K562 (cell line): Measurements from ENCODE around the gene MRPL16. TPM values are rescaled to one million over a fixed set of nuclear protein-coding genes. Genes with fewer than 3 reads are reported as not detected.

ENCODE experiments used
- ATAC-seq: fragments of 200-7000 bp; cut with Tn5 transposase; 3 replicates; pipeline ENCODE4 v1.9.1; 2020; ENCODE audit warnings: moderate library complexity
- BruUV-seq: library from RNA; stranded (reverse); fragments of 400-500 nt; replicated peaks from 2 replicates; lab custom pipeline; 2021; lab: Mats Ljungman, UMichigan
- CTCF ChIA-PET: fragments of 300-600 bp; formaldehyde crosslinking; extraction: SDS; loops from one replicate; lab custom pipeline; 2021; ENCODE audit warnings: low intra/inter-chr PET ratio; lab: Yijun Ruan, JAX
- POLR2A ChIA-PET: fragments of 300-600, 350-650 bp; sonication (Branson Sonifier 250); formaldehyde crosslinking; extraction: SDS; loops from one replicate; lab custom pipeline; 2021; ENCODE audit warnings: antibody characterized with exemption, inconsistent platforms; lab: Yijun Ruan, JAX
- DNase-seq, 4 experiments: peaks; one replicate each; pipeline versions ENCODE4 v3.0.0 to v3.0.0-alpha.2; 2011 to 2018; ENCODE audit warnings: low spot score in 3 of 4, mixed read lengths in 3 of 4; ENCODE audit errors: extremely low read depth in 1 of 4
- FAIRE-seq: peaks from 2 replicates; lab custom pipeline; 2011; peaks lifted over from hg19 to GRCh38; lab: Jason Lieb, UNC
- H2AFZ ChIP-seq: 2 replicates; pipeline ENCODE4 v1.6.0; 2011; ENCODE audit warnings: low read depth, low read length, control low read depth, inconsistent platforms
- H3K27ac ChIP-seq: fragments of 200-600 bp; 3 replicates; pipeline ENCODE4 v1.8.0; 2011; ENCODE audit warnings: low read depth, mild to moderate bottlenecking, control low read depth, inconsistent platforms, low read length, moderate library complexity, mixed read lengths; ENCODE audit errors: extremely low read depth
- H3K27me3 ChIP-seq, 2 experiments: fragments of 300-600 bp in 1 of 2; 2 replicates in 1 of 2; 3 replicates in 1 of 2; pipeline versions ENCODE4 v1.6.0 to v1.8.0; 2011; ENCODE audit warnings: inconsistent platforms in 2 of 2, low read length in 2 of 2, mild to moderate bottlenecking in 1 of 2, mixed read lengths in 1 of 2, moderate library complexity in 1 of 2; ENCODE audit not compliant: control insufficient read depth in 2 of 2, insufficient read depth in 2 of 2
- H3K36me3 ChIP-seq: fragments of 300-600 bp; 3 replicates; pipeline ENCODE4 v1.8.0; 2011; ENCODE audit warnings: mild to moderate bottlenecking, low read length, inconsistent platforms; ENCODE audit not compliant: control insufficient read depth, insufficient read depth
- H3K4me1 ChIP-seq, 2 experiments: fragments of 200-600 bp in 1 of 2; replicated peaks in 1 of 2; 2 replicates in 1 of 2; 3 replicates in 1 of 2; pipeline versions ENCODE4 v1.5.1 to v1.8.0; 2011; ENCODE audit warnings: inconsistent platforms in 2 of 2, low read length in 2 of 2, mild to moderate bottlenecking in 1 of 2, mixed read lengths in 1 of 2, moderate library complexity in 1 of 2; ENCODE audit not compliant: control insufficient read depth in 2 of 2, insufficient read depth in 2 of 2
- H3K4me2 ChIP-seq: 2 replicates; pipeline ENCODE4 v1.6.1; 2011; ENCODE audit warnings: low read length, control low read depth, inconsistent platforms, mixed read lengths; ENCODE audit not compliant: insufficient read depth
- H3K4me3 ChIP-seq: fragments of 200-600 bp; sonication (generic), shearing (Covaris generic); 2 replicates; pipeline ENCODE4 v1.5.1; 2016; ENCODE audit warnings: control low read depth, inconsistent platforms
- H3K79me2 ChIP-seq: fragments of 200-600 bp; 3 replicates; pipeline ENCODE4 v1.8.0; 2011; ENCODE audit warnings: low read length, inconsistent platforms; ENCODE audit not compliant: control insufficient read depth, insufficient read depth
- H3K9ac ChIP-seq, 2 experiments: 2 replicates each; pipeline versions ENCODE4 v1.6.0 to v1.6.1; 2011; ENCODE audit warnings: low read depth in 2 of 2, low read length in 2 of 2, control low read depth in 1 of 2, inconsistent platforms in 1 of 2, mild to moderate bottlenecking in 1 of 2, mixed read lengths in 1 of 2; ENCODE audit not compliant: insufficient read depth in 1 of 2
- H3K9me1 ChIP-seq: one replicate; pipeline ENCODE4 v1.6.0; 2011; ENCODE audit warnings: inconsistent platforms, mild to moderate bottlenecking, low read length, moderate library complexity; ENCODE audit not compliant: control insufficient read depth, insufficient read depth
- H3K9me3 ChIP-seq: replicated peaks from 2 replicates; pipeline ENCODE4 v1.5.1; 2011; ENCODE audit warnings: low read depth, low read length, inconsistent platforms; ENCODE audit not compliant: control insufficient read depth, insufficient read depth
- H4K20me1 ChIP-seq: replicated peaks from 2 replicates; pipeline ENCODE4 v1.6.1; 2011; ENCODE audit warnings: low read length, inconsistent platforms, mixed read lengths; ENCODE audit not compliant: control insufficient read depth, insufficient read depth
- EGR1 ChIP-seq: fragments of 450-650 bp; conservative IDR thresholded peaks from 2 replicates; pipeline ENCODE4 v1.6.1; 2017; ENCODE audit warnings: mild to moderate bottlenecking
- FOXK2 ChIP-seq, 2 experiments: fragments of 450-650 bp; IDR thresholded peaks in 1 of 2; conservative IDR thresholded peaks in 1 of 2; 2 replicates each; pipeline ENCODE4 v1.6.1; 2016; ENCODE audit warnings: low read depth in 2 of 2, mild to moderate bottlenecking in 1 of 2
- FOXO4 ChIP-seq: fragments of 450-650 bp; formaldehyde crosslinking; IDR thresholded peaks from 2 replicates; pipeline ENCODE4 v1.4.0; 2020; ENCODE audit warnings: mild to moderate bottlenecking, moderate library complexity
- FOXP4 ChIP-seq: sonication (generic); formaldehyde crosslinking; IDR thresholded peaks from 2 replicates; pipeline ENCODE4 v1.8.0; 2022; ENCODE audit warnings: mild to moderate bottlenecking, missing genetic modification reagents, borderline replicate concordance
- L3MBTL2 ChIP-seq: fragments of 450-650 bp; IDR thresholded peaks from 2 replicates; pipeline ENCODE4 v1.6.1; 2016; ENCODE audit warnings: mild to moderate bottlenecking, moderate library complexity
- MXD1 ChIP-seq: fragments of 250-450 bp; sonication (Bioruptor Pico); IDR thresholded peaks from 2 replicates; pipeline ENCODE4 v1.8.0; 2021; ENCODE audit warnings: borderline replicate concordance, mild to moderate bottlenecking, moderate library complexity; ENCODE audit not compliant: poor library complexity, severe bottlenecking
- PATZ1 ChIP-seq: fragments of 250-450 bp; sonication (Bioruptor Pico); IDR thresholded peaks from 2 replicates; pipeline ENCODE4 v1.5.0; 2020; ENCODE audit warnings: mild to moderate bottlenecking, borderline replicate concordance
- RBM22 ChIP-seq: fragments of 200-400 bp; formaldehyde crosslinking; IDR thresholded peaks from 2 replicates; pipeline ENCODE4 v1.6.1; 2018; ENCODE audit warnings: low read length, low read depth; ENCODE audit not compliant: poor library complexity, severe bottlenecking
- SIN3A ChIP-seq, 2 experiments: fragments of 150-350 bp in 1 of 2; IDR thresholded peaks; 2 replicates each; pipeline ENCODE4 v1.6.1; 2011 to 2016; ENCODE audit warnings: borderline replicate concordance in 2 of 2, low read depth in 2 of 2, low read length in 2 of 2, mild to moderate bottlenecking in 2 of 2, moderate library complexity in 2 of 2; ENCODE audit not compliant: control insufficient read depth in 1 of 2
- ZBTB34 ChIP-seq: fragments of 250-450 bp; sonication (Bioruptor Pico); IDR thresholded peaks from 2 replicates; pipeline ENCODE4 v1.8.0; 2021; ENCODE audit warnings: mild to moderate bottlenecking, moderate library complexity
- ZFX ChIP-seq: sonication (generic); formaldehyde crosslinking; IDR thresholded peaks from 2 replicates; pipeline ENCODE4 v1.8.0; 2022; ENCODE audit warnings: mild to moderate bottlenecking, missing genetic modification reagents, moderate library complexity
- ZKSCAN1 ChIP-seq: fragments of 150-350 bp; IDR thresholded peaks from 2 replicates; pipeline ENCODE4 v1.6.1; 2016; ENCODE audit warnings: low read depth, low read length
- WGBS: fragments of 100-300 bp; shearing (Covaris generic); methylation state at CpG from one replicate; pipeline ENCODE4 v1.1.6; 2016; ENCODE audit warnings: low coverage, mixed read lengths; ENCODE audit not compliant: insufficient coverage; ENCODE audit errors: missing lambda C conversion rate; 5-methylcytosine and 5-hydroxymethylcytosine counted together
- in situ Hi-C: fragments of 300-500 bp; cut with MboI; formaldehyde crosslinking; loops from 4 replicates; pipeline ENCODE4 v1.15.0; 2018; ENCODE audit warnings: inconsistent platforms, mixed read lengths
- intact Hi-C: fragments of 100-400 bp; cut with micrococcal nuclease; formaldehyde crosslinking; loops from 2 replicates; pipeline ENCODE4 v1.14.2; 2022
- polyA plus RNA-seq, 8 experiments: library from polyadenylated mRNA; depleted of rRNA in 4 of 8; stranded (reverse) in 5 of 8; unstranded in 3 of 8; fragments of >200 nt; fragmentation: Nextera tagmentation in 2 of 8; fragmentation: Illumina TruSeq in 1 of 8; extraction: Ambion mirVana in 2 of 8; extraction: Trizol in 1 of 8; gene quantifications; 2 replicates each; pipeline versions ENCODE4 v1.2.1 to v1.2.3, GENCODE V29; 2011 to 2014; ENCODE audit warnings: inconsistent platforms in 1 of 8, missing spikeins in 1 of 8
- total RNA-seq, 7 experiments: library from RNA; depleted of rRNA in 6 of 7; stranded (reverse); fragments of >200 nt in 6 of 7; fragmentation: Illumina TruSeq in 2 of 7; extraction: Trizol in 2 of 7; gene quantifications; 2 replicates each; pipeline versions ENCODE4 v1.2.1 to v1.2.3, GENCODE V29; 2011 to 2021; ENCODE audit warnings: low replicate concordance in 1 of 7

The MRPL16 gene
- total and polyA plus RNA-seq, 9 of the 15 experiments (the other 6 are each of a cell fraction or from before 2014, with no cell fraction given) = 63.3 to 209 (median 157) TPM

GRCh38 chr11:59758401-59759037 lies 52.1 kb downstream of the MRPL16 start:
- Histone ChIP-seq H3K9me3 (no peaks in the 10 kb centered on the region), H3K9ac (no peak overlapping the region; a peak in 1 of 4 replicates), H3K4me1 (peaks cover 19 to 32% of the 10 kb centered on the region in 2 experiments; a peak in 4 of 5 replicates), H2AFZ (no peak overlapping the region), H3K27me3 (no peaks in the 10 kb centered on the region), H3K79me2 (peaks cover 74% of the 10 kb centered on the region), H3K4me2 (no peak overlapping the region), H3K36me3 (peaks cover 46% of the 10 kb centered on the region; the same call in 2 of the 3 replicates), H3K4me3 (no peak overlapping the region), H4K20me1 (peaks cover 14% of the 10 kb centered on the region), H3K27ac (no peak overlapping the region), H3K9me1 (peaks cover 3% of the 10 kb centered on the region)
- BruUV-seq = no TSS peak
- in situ Hi-C loops (loop anchor here (5.0 kb wide), 1 partner anchor 44 kb away; no protein-coding TSS in a partner anchor), intact Hi-C loops (loop anchor here (5.0 to 10.0 kb wide), 2 partner anchors 206 to 296 kb away; partner anchors contain the start of gene MS4A3)
- ChIA-PET CTCF (no interaction called here), POLR2A (interaction anchor here (1.3 to 2.1 kb wide), 2 partner anchors 13 to 51 kb away, joined by 3 to 6 read pairs; no protein-coding TSS in a partner anchor)
- no peak for DNase-seq
- no peak for FAIRE-seq
- 87% methylated on average over 4 of the region's 4 CpGs for WGBS
- ATAC-seq = no peak
- TF ChIP-seq SIN3A (IDR thresholded peaks at IDR 0.05; ENCODE audit: borderline replicate concordance in 2 of 2, control insufficient read depth in 1 of 2, low read depth in 2 of 2, low read length in 2 of 2) (no peak), FOXP4 (CRISPR knock-in tag) (no peak), EGR1 (no peak), RBM22 (no peak), ZFX (no peak), PATZ1 (CRISPR knock-in tag) (no peak), MXD1 (CRISPR knock-in tag) (no peak), FOXK2 (conservative IDR thresholded peaks at IDR 0.05 in 1 of 2, IDR thresholded peaks at IDR 0.05 in 1 of 2; ENCODE audit: low read depth in 2 of 2) (no peak), L3MBTL2 (no peak), ZKSCAN1 (no peak), FOXO4 (CRISPR knock-in tag) (no peak), ZBTB34 (CRISPR knock-in tag) (no peak)
